Stimulated activated CD8-positive, alpha-beta memory T cell treated with anti-CD3 and anti-CD28 coated beads, Interleukin-12 subunit alpha, Interleukin-12 subunit beta, amount 100 ng/mL, for 1 hour (primary cell): Measurements from ENCODE around the gene ZNF431.
A peak's percentile ranks its signal among the peaks of the same experiment; 100 is the strongest.
"Not testable (repeated sequence)": the region's sequence is repeated elsewhere in the genome, so short reads cannot be mapped to it uniquely, and the experiment has no call there.

Source experiments
- DNase-seq: peaks from one replicate; pipeline ENCODE4 v3.0.0-alpha.2; 2020; ENCODE audit warnings: low read depth

Gene ZNF431

GRCh38 chr19:21147540-21147939 lies 5.7 kb downstream of the ZNF431 start:
- DNase-seq, result no peak

GRCh38 chr19:21148681-21149080 lies 6.8 kb downstream of the ZNF431 start:
- DNase-seq, result no peak

- no peak for DNase-seq
These were observed 8.0 kb downstream of the ZNF431 start for GRCh38 chr19:21149877-21150276.

- DNase-seq, result no peak
These were observed 9.6 kb downstream of the ZNF431 start for GRCh38 chr19:21151460-21151859.

- DNase-seq, result no peak
These were observed 16.8 kb downstream of the ZNF431 start for GRCh38 chr19:21158523-21159135.

GRCh38 chr19:21164541-21164940 lies 22.7 kb downstream of the ZNF431 start:
- DNase-seq, result no peak

GRCh38 chr19:21166436-21166835 lies 24.6 kb downstream of the ZNF431 start:
- no peak for DNase-seq

GRCh38 chr19:21197590-21198295 lies 55.9 kb downstream of the ZNF431 start:
- DNase-seq, result no peak

GRCh38 chr19:21202865-21203494 lies 61.1 kb downstream of the ZNF431 start:
- DNase-seq, result peak; percentile 8

- no peak for DNase-seq
These were observed 68.3 kb downstream of the ZNF431 start for GRCh38 chr19:21210037-21210621.

GRCh38 chr19:21221693-21222092 lies 79.9 kb downstream of the ZNF431 start:
- no peak for DNase-seq

- DNase-seq, result not testable (repeated sequence)
These were observed 88.1 kb downstream of the ZNF431 start for GRCh38 chr19:21229938-21230337.

GRCh38 chr19:21233691-21234090 lies 91.9 kb downstream of the ZNF431 start:
- no peak for DNase-seq

GRCh38 chr19:21236751-21237150 lies 94.9 kb downstream of the ZNF431 start:
- not testable (repeated sequence) for DNase-seq

- no peak for DNase-seq
These were observed 96.8 kb downstream of the ZNF431 start for GRCh38 chr19:21238670-21239069.
